ENCODE measurements around the gene ROCK2. TPM values are rescaled to one million over a fixed set of nuclear protein-coding genes. Genes with fewer than 3 reads are reported as not detected.
"Not testable (repeated sequence)": the region's sequence is repeated elsewhere in the genome, so short reads cannot be mapped to it uniquely, and the experiment has no call there.

ROCK2 gene
- total RNA-seq, 2 donors from 2014 or later = 41.1 to 47.6 TPM

GRCh38 chr2:11290211-11290610 lies 54.2 kb downstream of the ROCK2 start:
- ATAC-seq = no peak
- DNase-seq = no peak
- intact Hi-C loops (cut with DNase I) = no loop called here

GRCh38 chr2:11288431-11288830 lies 56.0 kb downstream of the ROCK2 start:
- DNase-seq (no peak), ATAC-seq (no peak)
- intact Hi-C loops (cut with DNase I) = loop anchor here in 1 of 2 donors (10.0 kb wide), 1 partner anchor 56 kb away; the partner anchor contains the start of gene ROCK2

- DNase-seq (no peak), ATAC-seq (peak; percentile 34 to 82)
- intact Hi-C loops (cut with DNase I) = loop anchor here in 1 of 2 donors (10.0 kb wide), 1 partner anchor 58 kb away; the partner anchor contains the start of gene ROCK2
These were observed 57.7 kb downstream of the ROCK2 start for GRCh38 chr2:11286749-11287148.

GRCh38 chr2:11286323-11286722 lies 58.1 kb downstream of the ROCK2 start:
- ATAC-seq (no peak), DNase-seq (no peak)
- intact Hi-C loops (cut with DNase I) = loop anchor here in 1 of 2 donors (10.0 kb wide), 1 partner anchor 58 kb away; the partner anchor contains the start of gene ROCK2

- no peak for ATAC-seq
- intact Hi-C loops (cut with DNase I) = loop anchor here in 1 of 2 donors (10.0 kb wide), 1 partner anchor 59 kb away; the partner anchor contains the start of gene ROCK2
- no peak for DNase-seq
These were observed 58.9 kb downstream of the ROCK2 start for GRCh38 chr2:11285499-11285898.

- ATAC-seq (no peak), DNase-seq (no peak)
- intact Hi-C loops (cut with DNase I) = loop anchor here in 1 of 2 donors (10.0 kb wide), 1 partner anchor 64 kb away; the partner anchor contains the start of gene ROCK2
These were observed 63.2 kb downstream of the ROCK2 start for GRCh38 chr2:11281186-11281585.

- no peak for ATAC-seq
- intact Hi-C loops (cut with DNase I) = loop anchor here in 1 of 2 donors (10.0 kb wide), 1 partner anchor 64 kb away; the partner anchor contains the start of gene ROCK2
- no peak for DNase-seq
These were observed 63.7 kb downstream of the ROCK2 start for GRCh38 chr2:11280713-11281112.

- no peak for ATAC-seq
- intact Hi-C loops (cut with DNase I) = no loop called here
- DNase-seq = no peak
These were observed 65.0 kb downstream of the ROCK2 start for GRCh38 chr2:11279398-11279797.

- ATAC-seq (no peak), DNase-seq (no peak)
- intact Hi-C loops (cut with DNase I) = no loop called here
These were observed 66.2 kb downstream of the ROCK2 start for GRCh38 chr2:11278219-11278618.

- DNase-seq (no peak), ATAC-seq (no peak)
- intact Hi-C loops (cut with DNase I) = no loop called here
These were observed 68.5 kb downstream of the ROCK2 start for GRCh38 chr2:11275910-11276309.

GRCh38 chr2:11270891-11271290 lies 73.5 kb downstream of the ROCK2 start:
- ATAC-seq (no peak), DNase-seq (no peak)
- intact Hi-C loops (cut with DNase I) = no loop called here

GRCh38 chr2:11267931-11268330 lies 76.5 kb downstream of the ROCK2 start:
- intact Hi-C loops (cut with DNase I) = no loop called here

GRCh38 chr2:11264818-11265217 lies 79.6 kb downstream of the ROCK2 start:
- intact Hi-C loops (cut with DNase I) = no loop called here
- no peak for DNase-seq
- ATAC-seq = no peak

More at GRCh38 chr2:11267931-11268330, 76.5 kb downstream of the ROCK2 start:
- DNase-seq = no peak
- no peak for ATAC-seq

- DNase-seq = no peak
- no peak for ATAC-seq
- intact Hi-C loops (cut with DNase I) = no loop called here
These were observed 80.4 kb downstream of the ROCK2 start for GRCh38 chr2:11264007-11264406.

- intact Hi-C loops (cut with DNase I) = no loop called here
- no peak for DNase-seq
- ATAC-seq = no peak
These were observed 81.3 kb downstream of the ROCK2 start for GRCh38 chr2:11263177-11263576.

- DNase-seq; intact Hi-C loops (cut with DNase I); ATAC-seq: not testable (repeated sequence)
These were observed 82.0 kb downstream of the ROCK2 start for GRCh38 chr2:11262438-11262837.

GRCh38 chr2:11261564-11261963 lies 82.9 kb downstream of the ROCK2 start:
- intact Hi-C loops (cut with DNase I); ATAC-seq: not testable (repeated sequence)

GRCh38 chr2:11260979-11261378 lies 83.5 kb downstream of the ROCK2 start:
- DNase-seq (no peak), ATAC-seq (no peak)
- intact Hi-C loops (cut with DNase I) = no loop called here

More at GRCh38 chr2:11261564-11261963, 82.9 kb downstream of the ROCK2 start:
- not testable (repeated sequence) for DNase-seq

GRCh38 chr2:11257964-11258363 lies 86.5 kb downstream of the ROCK2 start:
- intact Hi-C loops (cut with DNase I) = no loop called here
- no peak for ATAC-seq
- no peak for DNase-seq

- DNase-seq = no peak
- intact Hi-C loops (cut with DNase I) = no loop called here
- ATAC-seq = no peak
These were observed 87.4 kb downstream of the ROCK2 start for GRCh38 chr2:11257078-11257477.

GRCh38 chr2:11256166-11256565 lies 88.3 kb downstream of the ROCK2 start:
- no peak for DNase-seq
- no peak for ATAC-seq
- intact Hi-C loops (cut with DNase I) = no loop called here

All from left cardiac atrium (tissue), 4 donors.